Activated B cell treated with CpG ODN at 0.5 μM for 24 hours (primary cell): ENCODE data around the gene C5AR2. TPM values are rescaled to one million over a fixed set of nuclear protein-coding genes. Genes with fewer than 3 reads are reported as not detected.
"Not testable (repeated sequence)": the region's sequence is repeated elsewhere in the genome, so short reads cannot be mapped to it uniquely, and the experiment has no call there.

Experiments
- ATAC-seq: fragments of 200-7000 bp; cut with Tn5 transposase; one replicate; pipeline ENCODE4 v1.10.0; 2021; ENCODE audit warnings: low read depth, mild to moderate bottlenecking, moderate library complexity
- CTCF ChIA-PET: fragments of 350-600 bp; sonication (Branson Sonifier 250); formaldehyde crosslinking; loops from one replicate; lab custom pipeline; 2021; ENCODE audit warnings: antibody characterized with exemption; lab: Charles Lee
- POLR2A ChIA-PET: fragments of 350-600 bp; sonication (Branson Sonifier 250); formaldehyde crosslinking; loops from one replicate; lab custom pipeline; 2021; ENCODE audit warnings: antibody characterized with exemption; lab: Charles Lee
- DNase-seq: peaks from one replicate; pipeline ENCODE4 v3.0.0; 2022
- H3K27ac Mint-ChIP-seq: one replicate; pipeline ENCODE4 v1.8.0; 2020; ENCODE audit warnings: mixed read lengths
- H3K27me3 Mint-ChIP-seq: one replicate; pipeline ENCODE4 v1.8.0; 2021; ENCODE audit warnings: mixed read lengths
- H3K36me3 Mint-ChIP-seq: one replicate; pipeline ENCODE4 v1.8.0; 2021; ENCODE audit warnings: low read depth, mixed read lengths
- H3K4me1 Mint-ChIP-seq: one replicate; pipeline ENCODE4 v1.8.0; 2021; ENCODE audit warnings: mixed read lengths
- H3K4me3 Mint-ChIP-seq: one replicate; pipeline ENCODE4 v1.8.0; 2020; ENCODE audit warnings: mild to moderate bottlenecking, mixed read lengths
- H3K9me3 Mint-ChIP-seq: one replicate; pipeline ENCODE4 v1.8.0; 2020; ENCODE audit warnings: mixed read lengths
- intact Hi-C: fragments of 100-400 bp; cut with micrococcal nuclease; formaldehyde crosslinking; loops from one replicate; pipeline ENCODE4 v1.15.1; 2024
- total RNA-seq: library from RNA; stranded (reverse); gene quantifications from 2 replicates; pipeline ENCODE4 v1.2.3, GENCODE V29; 2022
- TF ChIP-seq, protein P1 (sequence below): fragments of 200-600 bp; IDR thresholded peaks from one replicate; pipeline ENCODE4 v1.8.0; 2022; ENCODE audit warnings: antibody characterized with exemption, mild to moderate bottlenecking

The C5AR2 gene
- total RNA-seq, 1 donor from 2014 or later: 0.42 TPM

DNA sequence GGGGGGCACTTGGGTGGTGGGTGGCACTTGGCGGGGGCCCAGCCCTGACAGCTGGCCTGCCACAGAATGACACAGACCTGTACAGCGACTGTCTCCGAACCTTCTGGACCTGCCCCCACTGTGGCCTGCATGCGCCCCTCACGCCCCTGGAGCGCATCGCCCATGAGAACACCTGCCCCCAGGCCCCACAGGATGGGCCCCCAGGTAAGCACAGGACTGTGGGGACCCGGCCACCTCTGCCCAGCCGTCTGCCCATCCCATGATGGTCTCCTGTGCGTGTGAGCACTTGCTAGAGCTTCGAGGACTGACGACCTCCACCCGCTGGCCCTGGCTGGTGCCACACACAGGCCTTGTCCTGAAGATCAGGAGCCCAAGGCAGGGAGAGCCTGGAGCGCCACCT lies 49.1 kb downstream of the C5AR2 start:
- ATAC-seq (no peak), DNase-seq (no peak)
- POLR2A ChIA-PET: no interaction called here
- Mint-ChIP-seq H3K27me3 (no peaks in the 10 kb centered on the region), H3K4me1 (peaks cover 18% of the 10 kb centered on the region), H3K4me3 (no peak overlapping the region), H3K36me3 (peaks cover 55% of the 10 kb centered on the region), H3K9me3 (no peaks in the 10 kb centered on the region), H3K27ac (no peak overlapping the region)
- intact Hi-C loops: no loop called here
- CTCF ChIA-PET: no interaction called here
- TF ChIP-seq, protein P1, sequence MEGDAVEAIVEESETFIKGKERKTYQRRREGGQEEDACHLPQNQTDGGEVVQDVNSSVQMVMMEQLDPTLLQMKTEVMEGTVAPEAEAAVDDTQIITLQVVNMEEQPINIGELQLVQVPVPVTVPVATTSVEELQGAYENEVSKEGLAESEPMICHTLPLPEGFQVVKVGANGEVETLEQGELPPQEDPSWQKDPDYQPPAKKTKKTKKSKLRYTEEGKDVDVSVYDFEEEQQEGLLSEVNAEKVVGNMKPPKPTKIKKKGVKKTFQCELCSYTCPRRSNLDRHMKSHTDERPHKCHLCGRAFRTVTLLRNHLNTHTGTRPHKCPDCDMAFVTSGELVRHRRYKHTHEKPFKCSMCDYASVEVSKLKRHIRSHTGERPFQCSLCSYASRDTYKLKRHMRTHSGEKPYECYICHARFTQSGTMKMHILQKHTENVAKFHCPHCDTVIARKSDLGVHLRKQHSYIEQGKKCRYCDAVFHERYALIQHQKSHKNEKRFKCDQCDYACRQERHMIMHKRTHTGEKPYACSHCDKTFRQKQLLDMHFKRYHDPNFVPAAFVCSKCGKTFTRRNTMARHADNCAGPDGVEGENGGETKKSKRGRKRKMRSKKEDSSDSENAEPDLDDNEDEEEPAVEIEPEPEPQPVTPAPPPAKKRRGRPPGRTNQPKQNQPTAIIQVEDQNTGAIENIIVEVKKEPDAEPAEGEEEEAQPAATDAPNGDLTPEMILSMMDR: no peak

DNA sequence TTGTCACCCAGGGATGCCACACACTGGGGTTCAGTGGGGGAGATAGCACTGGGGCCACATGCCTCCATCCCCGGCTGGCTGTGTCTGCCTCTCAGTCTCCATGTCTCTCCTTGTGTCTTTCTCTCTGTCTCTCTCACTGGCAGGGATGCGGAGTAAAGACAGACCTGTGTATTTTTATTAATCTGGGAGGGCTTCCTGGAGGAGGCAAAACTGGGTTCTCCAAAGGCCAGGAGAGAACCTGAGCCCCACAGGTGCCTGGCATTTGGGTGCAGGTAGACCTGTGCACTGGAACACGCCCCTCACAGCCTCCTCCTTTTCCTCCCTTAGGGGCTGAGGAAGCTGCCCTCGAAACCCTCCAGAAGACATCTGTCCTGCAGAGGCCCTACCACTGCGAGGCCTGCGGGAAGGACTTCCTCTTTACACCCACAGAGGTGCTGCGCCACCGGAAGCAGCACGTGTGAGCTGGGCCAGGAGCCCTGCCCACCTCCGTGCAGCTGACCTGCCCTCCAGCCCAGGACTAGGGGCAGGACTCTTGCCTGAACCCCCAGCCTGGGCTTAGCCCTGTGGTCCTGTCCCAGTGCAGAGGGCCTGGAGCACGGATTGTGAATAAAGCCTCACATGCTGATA lies 49.8 kb downstream of the C5AR2 start:
- intact Hi-C loops: no loop called here
- no peaks in the 10 kb centered on the region for H3K27me3 Mint-ChIP-seq
- DNase-seq: no peak
- TF ChIP-seq, protein P1: no peak
- peak overlapping the region; percentile 41 for H3K27ac Mint-ChIP-seq
- ChIA-PET POLR2A (interaction anchor here (0.5 kb wide), 1 partner anchor 38 kb away, joined by 5 read pairs; no protein-coding TSS in a partner anchor), CTCF (no interaction called here)
- H3K9me3 Mint-ChIP-seq: no peaks in the 10 kb centered on the region
- no peak overlapping the region for H3K4me3 Mint-ChIP-seq
- peaks cover 18% of the 10 kb centered on the region for H3K4me1 Mint-ChIP-seq
- peak; percentile 71 for ATAC-seq
- peaks cover 50% of the 10 kb centered on the region for H3K36me3 Mint-ChIP-seq

DNA sequence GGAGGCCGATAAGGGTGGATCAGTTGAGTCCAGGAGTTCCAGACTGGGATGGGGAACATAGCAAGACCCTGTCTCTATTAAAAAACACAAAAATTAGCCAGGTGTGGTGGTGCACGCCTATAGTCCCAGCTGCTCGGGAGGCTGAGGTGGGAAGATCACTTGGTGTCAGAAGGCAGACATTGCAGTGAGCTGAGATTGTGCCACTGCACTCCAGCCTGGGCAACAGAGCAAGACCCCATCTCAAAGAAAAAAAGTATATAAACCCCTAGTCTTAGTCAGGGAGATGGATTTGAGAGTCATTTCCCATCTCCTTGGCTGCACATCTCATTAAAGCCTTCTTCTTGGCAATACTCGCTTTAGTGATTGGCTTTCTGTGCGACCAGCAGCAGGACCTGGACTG lies 51.9 kb downstream of the C5AR2 start:
- H3K27ac Mint-ChIP-seq, intact Hi-C loops, H3K9me3 Mint-ChIP-seq, POLR2A ChIA-PET, H3K27me3 Mint-ChIP-seq, H3K4me3 Mint-ChIP-seq, ATAC-seq, DNase-seq: not testable (repeated sequence)
- CTCF ChIA-PET: interaction anchor here (0.5 kb wide), 1 partner anchor 98 kb away, joined by 3 read pairs; no protein-coding TSS in a partner anchor
- Mint-ChIP-seq H3K36me3 (peaks cover 32% of the 10 kb centered on the region), H3K4me1 (peaks cover 18% of the 10 kb centered on the region)

DNA sequence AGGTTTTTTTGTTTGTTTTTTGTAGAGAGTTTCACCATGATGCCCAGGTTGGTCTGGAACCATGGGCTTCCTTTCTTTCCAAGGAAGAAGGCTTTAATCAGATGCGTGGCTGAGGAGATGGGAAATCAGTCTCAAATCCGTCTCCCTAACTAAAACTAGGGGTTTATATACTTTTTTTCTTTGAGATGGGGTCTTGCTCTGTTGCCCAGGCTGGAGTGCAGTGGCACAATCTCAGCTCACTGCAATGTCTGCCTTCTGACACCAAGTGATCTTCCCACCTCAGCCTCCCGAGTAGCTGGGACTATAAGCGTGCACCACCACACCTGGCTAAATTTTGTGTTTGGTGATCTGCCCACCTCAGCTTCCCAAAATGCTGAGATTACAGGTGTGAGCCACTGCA lies 52.6 kb downstream of the C5AR2 start:
- intact Hi-C loops, H3K9me3 Mint-ChIP-seq: not testable (repeated sequence)
- CTCF ChIA-PET: interaction anchor here (0.5 kb wide), 1 partner anchor 98 kb away, joined by 3 read pairs; no protein-coding TSS in a partner anchor

DNA sequence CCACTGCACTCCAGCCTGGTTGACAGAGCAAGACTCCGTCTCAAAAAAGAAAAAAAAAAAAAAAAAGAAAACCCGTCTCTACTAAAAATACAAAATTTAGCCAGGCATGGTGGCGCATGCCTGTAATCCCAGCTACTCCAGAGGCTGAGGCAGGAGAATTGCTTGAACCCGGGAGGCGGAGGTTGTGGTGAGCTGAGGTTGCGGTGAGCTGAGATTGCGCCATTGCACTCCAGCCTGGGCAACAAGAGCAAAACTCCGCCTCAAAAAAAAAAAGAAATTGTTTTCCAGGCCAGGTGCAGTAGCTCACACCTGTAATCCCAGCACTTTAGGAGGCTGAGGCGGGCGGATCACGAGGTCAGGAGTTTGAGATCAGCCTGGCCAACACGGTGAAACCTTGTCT lies 54.6 kb downstream of the C5AR2 start:
- H3K27ac Mint-ChIP-seq, POLR2A ChIA-PET, CTCF ChIA-PET, ATAC-seq, H3K9me3 Mint-ChIP-seq, intact Hi-C loops, H3K4me3 Mint-ChIP-seq, H3K27me3 Mint-ChIP-seq, DNase-seq: not testable (repeated sequence)
- H3K4me1 Mint-ChIP-seq: peaks cover 21% of the 10 kb centered on the region
- peaks cover 11% of the 10 kb centered on the region for H3K36me3 Mint-ChIP-seq

More for the DNA sequence above, 52.6 kb downstream of the C5AR2 start:
- Mint-ChIP-seq H3K36me3 (peaks cover 28% of the 10 kb centered on the region), H3K4me1 (peaks cover 18% of the 10 kb centered on the region)
- DNase-seq, ATAC-seq, POLR2A ChIA-PET, H3K27ac Mint-ChIP-seq, H3K27me3 Mint-ChIP-seq, H3K4me3 Mint-ChIP-seq: not testable (repeated sequence)

DNA sequence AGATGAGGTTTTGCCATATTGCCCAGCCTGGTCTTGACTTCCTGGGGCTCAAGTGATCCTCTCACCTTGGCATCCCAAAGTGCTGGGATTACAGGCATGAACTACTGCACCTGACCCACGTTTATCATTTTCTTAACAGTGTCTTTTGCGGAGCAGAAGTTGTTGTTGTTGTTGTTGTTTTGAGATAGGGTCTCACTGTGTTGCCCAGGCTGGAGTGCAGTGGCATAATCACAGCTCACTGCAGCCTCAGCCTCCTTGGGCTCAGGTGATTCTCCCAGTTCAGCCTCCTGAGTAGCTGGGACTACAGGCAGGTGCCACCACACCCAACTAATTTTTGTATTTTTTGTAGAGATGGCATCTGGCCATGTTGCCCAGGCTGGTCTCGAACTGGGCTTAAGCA lies 55.6 kb downstream of the C5AR2 start:
- H3K9me3 Mint-ChIP-seq, intact Hi-C loops, H3K36me3 Mint-ChIP-seq, H3K27ac Mint-ChIP-seq, CTCF ChIA-PET, H3K4me3 Mint-ChIP-seq, POLR2A ChIA-PET, H3K27me3 Mint-ChIP-seq, DNase-seq, ATAC-seq: not testable (repeated sequence)
- peaks cover 14% of the 10 kb centered on the region for H3K4me1 Mint-ChIP-seq

DNA sequence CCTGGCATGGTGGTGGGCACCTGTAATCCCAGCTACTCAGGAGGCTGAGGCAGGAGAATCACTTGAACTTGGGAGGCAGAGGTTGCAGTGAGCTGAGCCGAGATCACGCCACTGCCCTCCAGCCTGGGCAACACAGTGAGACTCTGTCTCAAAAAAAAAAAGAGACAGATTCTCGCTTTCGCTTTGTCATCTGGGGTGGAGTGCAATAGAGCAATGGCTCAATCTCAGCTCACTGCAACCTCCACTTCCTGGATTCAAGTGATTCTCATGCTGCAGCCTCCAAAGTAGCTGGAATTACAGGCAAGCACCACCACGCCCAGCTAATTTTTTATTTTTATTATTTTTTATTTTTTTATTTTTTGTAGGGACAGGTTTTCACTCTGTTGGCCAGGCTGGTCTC lies 56.7 kb downstream of the C5AR2 start:
- ATAC-seq, POLR2A ChIA-PET, H3K27ac Mint-ChIP-seq: not testable (repeated sequence)

More for the DNA sequence above, 56.7 kb downstream of the C5AR2 start:
- DNase-seq, CTCF ChIA-PET, H3K36me3 Mint-ChIP-seq, H3K27me3 Mint-ChIP-seq, H3K4me1 Mint-ChIP-seq, intact Hi-C loops, H3K9me3 Mint-ChIP-seq, H3K4me3 Mint-ChIP-seq: not testable (repeated sequence)
